HG02840 (cell line): ENCODE data around the gene SVOPL.

Source experiments
- ATAC-seq: cut with Tn5 transposase; IDR thresholded peaks from one replicate; pipeline ENCODE4 v1.9.1; 2021; ENCODE audit warnings: mild to moderate bottlenecking, moderate library complexity, moderate number of reproducible peaks; ENCODE audit not compliant: unreplicated experiment, low FRiP score

SVOPL gene

DNA sequence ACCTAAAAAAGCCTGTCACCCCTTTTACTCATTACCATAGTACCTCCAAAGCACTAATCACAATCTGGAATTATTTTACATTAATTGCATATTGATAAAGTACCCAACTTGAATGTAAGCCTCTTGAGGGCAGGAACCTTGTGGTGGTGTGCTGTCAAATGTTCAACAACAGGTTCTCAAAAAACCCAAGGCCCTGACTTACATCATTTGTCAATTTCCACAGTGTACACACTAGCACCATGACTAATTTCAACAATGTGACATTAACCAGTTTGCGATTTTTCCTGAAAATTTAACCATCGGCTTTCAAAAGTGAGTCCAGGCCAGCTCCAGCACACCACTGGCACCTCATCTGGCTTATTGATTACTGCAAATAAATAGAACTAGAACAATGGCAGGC, 87.5 kb downstream of the SVOPL start:
- ATAC-seq, result no peak

DNA sequence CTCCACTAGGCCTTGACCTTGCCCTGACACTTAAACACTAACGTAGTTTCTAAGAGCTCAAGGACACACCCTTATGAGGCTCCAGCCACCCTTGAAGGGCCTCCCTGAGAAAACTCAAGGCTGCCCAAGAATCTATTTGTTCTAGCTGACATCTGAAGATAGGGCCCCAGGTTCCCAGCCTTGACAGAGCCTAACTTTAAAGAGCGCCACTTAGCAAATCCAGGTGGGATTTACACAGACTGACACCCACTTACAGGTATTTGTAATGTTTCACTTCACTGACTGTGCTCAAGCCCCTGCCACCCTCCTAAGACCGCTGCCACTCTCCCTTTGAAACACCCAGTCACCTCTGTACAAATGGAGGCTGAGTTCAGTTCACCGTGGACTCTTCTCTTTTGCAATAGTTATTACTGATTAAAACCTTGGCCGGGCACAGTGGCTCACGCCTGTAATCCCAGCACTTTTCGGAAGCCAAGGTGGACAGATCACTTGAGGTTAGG, 90.4 kb downstream of the SVOPL start:
- ATAC-seq, result no peak

- ATAC-seq, result no peak
Observed at GRCh38 chr7:138608275-138608674, 92.9 kb downstream of the SVOPL start.

GRCh38 chr7:138607216-138608126, 93.7 kb downstream of the SVOPL start:
- no peak for ATAC-seq

DNA sequence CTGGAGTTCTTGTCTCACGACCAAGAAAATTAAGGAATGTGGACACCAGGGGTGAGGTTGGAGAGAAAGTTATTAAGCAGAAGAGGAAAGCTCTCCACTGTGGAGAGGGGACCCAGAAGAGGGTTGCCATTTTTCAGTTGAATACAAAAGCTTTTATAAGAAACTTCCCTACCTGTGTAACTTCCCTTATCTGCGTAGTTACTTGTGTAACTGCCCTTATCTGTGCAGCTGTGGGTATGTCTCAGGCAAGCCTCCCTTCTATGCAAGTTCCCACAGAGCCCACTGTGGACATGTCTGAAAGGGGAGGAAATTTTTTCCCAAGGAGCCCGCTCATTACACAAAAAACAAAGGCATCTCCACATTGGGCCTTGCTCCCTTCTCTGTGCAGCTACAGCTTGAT, 94.9 kb downstream of the SVOPL start:
- no peak for ATAC-seq

DNA sequence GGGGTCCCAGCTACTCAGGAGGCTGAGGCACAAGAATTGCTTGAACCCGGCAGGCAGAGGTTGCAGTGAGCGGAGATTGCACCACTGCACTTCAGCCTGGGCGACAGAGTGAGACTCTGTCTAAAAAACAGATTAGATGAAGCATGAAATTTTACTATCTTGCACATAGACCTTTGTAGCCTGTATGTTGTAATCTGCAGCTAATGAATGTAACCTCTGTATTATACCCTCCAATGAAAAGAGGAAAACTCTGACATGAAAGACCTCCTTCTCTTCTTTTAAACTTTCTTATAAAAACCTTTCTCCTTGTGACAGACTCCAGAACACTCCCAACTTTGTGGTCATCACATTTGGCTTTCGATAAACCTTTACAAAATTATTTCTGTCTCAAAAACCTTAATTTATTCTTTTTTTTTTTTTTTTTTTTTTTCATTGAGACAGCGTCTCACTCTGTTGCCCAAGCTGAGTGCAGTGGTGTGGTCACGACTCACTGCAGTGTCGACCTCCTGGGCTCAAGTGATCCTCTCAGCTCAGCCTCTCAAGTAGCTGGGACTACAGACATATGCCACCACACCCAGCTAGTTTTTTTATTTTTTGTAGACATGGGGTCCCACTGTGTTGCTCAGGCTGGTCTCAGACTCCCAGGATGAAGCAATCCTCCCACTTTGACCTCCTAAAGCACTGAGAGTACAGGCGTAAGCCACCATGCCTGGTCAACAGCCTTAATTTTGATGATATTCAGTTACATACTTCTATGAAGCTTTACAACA, 97.4 kb downstream of the SVOPL start:
- ATAC-seq, result no peak

GRCh38 chr7:138602451-138602850, 98.7 kb downstream of the SVOPL start:
- ATAC-seq, result no peak

GRCh38 chr7:138595454-138595853, 105.7 kb downstream of the SVOPL start:
- no peak for ATAC-seq

DNA sequence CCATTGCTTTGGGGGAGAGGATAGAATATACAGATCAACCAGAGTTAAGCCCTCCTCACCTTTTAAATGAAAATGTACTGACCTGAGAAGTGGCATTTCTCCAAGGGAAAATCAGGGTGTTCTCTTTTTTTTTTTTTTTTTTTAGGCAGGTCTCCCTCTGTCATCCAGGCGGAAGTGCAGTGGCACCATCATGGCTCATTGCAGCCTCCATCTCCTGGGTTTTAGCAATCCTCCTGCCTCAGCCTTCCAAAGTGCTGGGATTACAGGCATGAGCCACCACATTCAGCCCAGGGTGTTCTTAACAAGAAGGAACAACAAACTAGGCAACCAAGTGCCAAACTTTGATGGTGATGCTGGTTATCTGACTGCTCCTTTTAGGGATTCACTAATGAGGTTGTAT, 111.0 kb downstream of the SVOPL start:
- no peak for ATAC-seq

- no peak for ATAC-seq
Observed at GRCh38 chr7:138588986-138589385, 112.2 kb downstream of the SVOPL start.

DNA sequence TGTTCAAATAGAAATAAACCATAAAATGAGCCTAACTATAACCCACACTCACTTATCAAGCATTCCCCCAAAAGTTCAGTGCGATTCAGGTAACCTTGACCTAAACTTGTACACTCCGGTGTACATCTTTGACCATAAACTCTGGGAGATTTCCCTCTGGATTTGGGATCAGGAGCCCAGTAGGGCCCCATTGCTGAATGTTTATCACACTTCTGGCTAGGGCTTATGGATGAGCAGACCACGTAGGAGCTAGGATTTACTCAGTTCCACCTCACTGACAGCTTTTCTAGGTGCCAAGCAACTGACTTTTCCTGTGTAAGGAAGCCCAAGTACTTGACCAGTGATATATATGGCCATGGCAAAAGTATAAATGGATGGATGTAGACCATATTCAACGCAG, 113.7 kb downstream of the SVOPL start:
- ATAC-seq, result no peak

GRCh38 chr7:138585283-138585993, 115.7 kb downstream of the SVOPL start:
- ATAC-seq, result no peak

DNA sequence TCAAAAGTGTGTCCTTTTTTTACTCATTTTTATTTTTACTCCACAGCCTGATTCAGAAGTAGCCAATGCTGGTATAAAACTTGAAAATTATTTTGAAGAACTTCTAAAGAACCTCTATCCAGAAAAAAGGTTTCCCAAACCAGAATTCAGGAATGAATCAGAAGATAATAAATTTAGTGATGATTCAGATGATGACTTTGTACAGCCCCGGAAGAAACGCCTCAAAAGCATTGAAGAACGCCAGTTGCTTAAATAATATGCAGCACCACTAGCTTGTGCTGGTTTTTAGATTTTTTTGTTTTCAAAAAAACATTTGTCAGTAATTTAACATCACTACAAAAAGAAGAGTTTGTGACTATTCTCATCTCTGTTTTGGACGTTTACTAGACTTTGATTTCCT, 116.5 kb downstream of the SVOPL start:
- ATAC-seq, result no peak

DNA sequence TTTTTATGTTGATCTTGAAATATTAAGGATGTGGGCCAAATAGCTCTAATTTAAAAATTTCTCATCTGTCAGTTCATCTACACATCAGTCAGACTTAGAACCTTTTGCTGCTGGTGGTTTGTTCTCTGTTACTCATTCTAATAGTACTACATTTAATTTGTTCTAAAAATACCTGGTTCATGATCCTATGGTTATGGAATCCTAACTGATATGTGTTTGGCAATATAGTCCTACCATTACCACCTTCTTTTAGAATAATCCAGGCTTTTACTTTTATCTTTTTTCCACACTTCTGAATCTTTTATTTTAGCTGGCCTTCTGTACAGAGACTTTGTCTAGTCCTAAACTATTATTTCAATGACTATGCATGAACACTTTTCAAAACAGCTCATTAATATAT, 116.9 kb downstream of the SVOPL start:
- ATAC-seq, result no peak

GRCh38 chr7:138581065-138581464, 120.1 kb downstream of the SVOPL start:
- no peak for ATAC-seq

- no peak for ATAC-seq
Observed at GRCh38 chr7:138579671-138580070, 121.5 kb downstream of the SVOPL start.

- ATAC-seq, result no peak
Observed at GRCh38 chr7:138579136-138579535, 122.0 kb downstream of the SVOPL start.

DNA sequence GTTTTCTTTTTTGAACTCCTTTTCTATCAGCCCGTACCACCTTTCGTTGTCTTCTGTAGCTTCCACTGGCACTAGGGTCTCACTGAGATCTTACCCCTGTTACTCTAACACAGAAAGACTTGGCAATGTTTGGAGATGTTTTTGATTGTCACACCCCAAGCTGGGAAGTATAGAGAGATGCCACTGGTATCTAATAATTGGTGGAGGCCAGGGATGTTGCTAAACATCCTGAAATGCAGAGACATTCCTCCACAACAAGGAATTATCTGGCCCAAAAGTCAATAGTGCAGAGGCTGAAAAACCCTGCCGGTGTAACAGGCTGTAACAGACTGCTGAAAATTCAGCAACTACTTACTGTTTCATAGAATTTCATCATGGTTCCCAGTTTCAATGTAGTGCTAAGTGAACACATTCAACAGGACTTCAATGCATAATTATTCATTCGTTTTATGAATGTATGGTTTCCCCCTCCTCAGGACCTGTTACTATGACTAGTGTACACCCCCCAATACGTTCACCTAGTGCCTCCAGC, 125.2 kb downstream of the SVOPL start:
- ATAC-seq, result no peak

GRCh38 chr7:138573741-138574140, 127.4 kb downstream of the SVOPL start:
- ATAC-seq, result no peak

GRCh38 chr7:138570715-138571114, 130.4 kb downstream of the SVOPL start:
- no peak for ATAC-seq

DNA sequence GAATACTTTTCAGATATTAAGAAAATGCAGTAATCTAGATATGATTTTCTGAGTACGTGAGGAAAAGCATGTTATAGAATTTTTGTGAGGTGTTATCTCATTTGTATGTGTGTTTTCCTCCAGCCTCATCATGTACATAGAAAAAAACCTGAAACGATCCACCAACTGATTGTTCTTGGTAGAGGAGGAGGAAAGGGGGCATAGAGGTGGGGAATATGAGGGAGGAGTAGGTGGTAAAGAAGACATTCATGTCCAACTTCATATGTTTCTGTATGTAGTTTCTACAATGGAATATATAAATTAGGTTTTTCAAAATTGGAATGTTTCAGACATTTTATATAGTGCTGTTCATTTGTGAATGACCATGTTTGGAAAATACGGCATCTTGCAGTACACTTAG, 131.7 kb downstream of the SVOPL start:
- no peak for ATAC-seq
